Mononuclear cell (primary cell): Measurements from ENCODE around the gene TBX15. TPM values are rescaled to one million over a fixed set of nuclear protein-coding genes. Genes with fewer than 3 reads are reported as not detected.

Experiments used
- H3K27me3 ChIP-seq: 2 replicates; pipeline ENCODE4 v1.6.0; 2011; ENCODE audit warnings: low read length, control low read depth; ENCODE audit not compliant: insufficient read depth
- H3K4me1 ChIP-seq: 2 replicates; pipeline ENCODE4 v1.5.1; 2011; ENCODE audit warnings: mild to moderate bottlenecking, low read length, control low read depth; ENCODE audit not compliant: insufficient read depth
- H3K4me3 ChIP-seq: 2 replicates; pipeline ENCODE4 v1.5.1; 2011; ENCODE audit warnings: mild to moderate bottlenecking, low read length, moderate library complexity
- H3K9me3 ChIP-seq: 2 replicates; pipeline ENCODE4 v1.5.1; 2011; ENCODE audit warnings: low read depth, mild to moderate bottlenecking, control low read depth, low read length
- total RNA-seq: library from RNA; depleted of rRNA; stranded (reverse); fragments of >200 nt; gene quantifications from one replicate; pipeline ENCODE4 v1.2.3, GENCODE V29; 2012

Gene TBX15
- total RNA-seq, 1 donor: 0.21 TPM

GRCh38 chr1:118993700-118994026 lies 5.5 kb upstream of the TBX15 start:
- H3K4me3 ChIP-seq: no peak overlapping the region
- H3K4me1 ChIP-seq: no peaks in the 10 kb centered on the region
- H3K9me3 ChIP-seq: no peaks in the 10 kb centered on the region
- H3K27me3 ChIP-seq: peaks cover 97% of the 10 kb centered on the region

DNA sequence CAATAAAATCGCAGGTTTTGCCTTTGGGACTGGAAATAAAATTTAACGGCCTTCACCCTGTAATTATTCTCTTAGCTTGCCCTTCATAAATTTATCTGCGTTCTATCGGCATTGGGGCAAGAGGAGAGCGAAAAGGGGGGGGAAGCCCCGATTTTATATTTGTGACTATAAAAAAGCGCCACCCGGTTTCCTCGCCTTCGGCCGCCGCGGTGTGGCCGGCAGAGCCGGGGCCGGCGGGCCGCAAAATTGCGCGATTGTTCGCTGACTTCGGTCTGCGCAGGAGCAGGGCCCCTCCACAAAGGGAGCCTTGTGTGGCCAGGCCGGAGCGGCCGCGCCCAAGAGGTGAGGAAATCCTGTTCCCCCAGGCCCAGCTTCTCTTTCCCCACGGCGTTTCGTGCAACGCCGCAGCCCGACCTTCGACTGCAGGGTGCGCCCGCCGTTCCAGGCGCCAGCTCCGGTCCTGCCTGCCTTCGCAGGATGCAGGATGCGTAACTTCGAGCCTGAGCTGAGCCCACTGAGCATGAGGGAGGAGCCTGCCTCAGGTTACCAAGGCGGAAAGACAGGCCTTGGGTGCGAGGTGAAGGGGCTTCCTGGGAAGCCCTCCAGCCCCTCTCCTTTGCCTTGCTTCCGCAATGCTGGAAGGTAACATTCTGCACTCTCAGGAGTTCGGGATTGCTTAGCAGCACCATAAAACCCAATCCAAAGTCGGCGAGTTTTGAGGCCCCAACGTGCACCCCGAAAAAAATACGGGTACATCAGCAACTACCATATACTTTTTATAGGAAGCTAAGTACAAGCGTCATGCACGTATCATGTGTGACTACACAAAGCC lies 4.9 kb upstream of the TBX15 start:
- no peaks in the 10 kb centered on the region for H3K4me1 ChIP-seq
- no peaks in the 10 kb centered on the region for H3K9me3 ChIP-seq
- H3K4me3 ChIP-seq: no peak overlapping the region
- peaks cover 97% of the 10 kb centered on the region for H3K27me3 ChIP-seq

DNA sequence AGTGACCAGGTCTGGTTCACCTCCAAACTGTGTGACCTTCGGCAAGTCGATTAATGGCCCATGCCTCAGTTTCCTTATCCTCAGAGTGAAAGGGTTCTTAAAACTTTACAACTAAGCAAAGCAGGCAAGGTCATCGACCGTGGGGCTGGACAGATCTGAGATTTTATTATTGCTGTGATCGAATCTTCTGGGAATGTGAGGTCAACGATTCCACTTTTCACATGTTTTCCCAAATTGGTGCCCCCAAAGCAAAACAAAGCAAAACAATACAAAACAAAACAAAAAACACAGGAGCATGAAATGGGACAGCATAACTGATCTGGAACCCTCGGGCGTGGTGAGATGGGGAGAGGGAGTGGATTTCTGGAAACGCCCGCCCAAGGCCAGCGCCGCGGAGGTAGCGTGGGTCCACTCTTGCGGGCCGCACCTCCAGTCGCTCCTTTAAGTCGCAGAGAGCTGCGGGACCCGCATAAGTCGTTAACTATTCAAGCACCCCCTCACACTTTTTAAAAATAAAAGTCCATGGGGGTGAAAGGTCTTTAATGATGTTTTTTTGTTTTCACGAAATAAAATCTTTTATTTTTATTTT lies 4.2 kb upstream of the TBX15 start:
- Histone ChIP-seq H3K4me3 (no peak overlapping the region), H3K4me1 (peaks cover 4% of the 10 kb centered on the region), H3K9me3 (no peaks in the 10 kb centered on the region), H3K27me3 (peaks cover 98% of the 10 kb centered on the region)

DNA sequence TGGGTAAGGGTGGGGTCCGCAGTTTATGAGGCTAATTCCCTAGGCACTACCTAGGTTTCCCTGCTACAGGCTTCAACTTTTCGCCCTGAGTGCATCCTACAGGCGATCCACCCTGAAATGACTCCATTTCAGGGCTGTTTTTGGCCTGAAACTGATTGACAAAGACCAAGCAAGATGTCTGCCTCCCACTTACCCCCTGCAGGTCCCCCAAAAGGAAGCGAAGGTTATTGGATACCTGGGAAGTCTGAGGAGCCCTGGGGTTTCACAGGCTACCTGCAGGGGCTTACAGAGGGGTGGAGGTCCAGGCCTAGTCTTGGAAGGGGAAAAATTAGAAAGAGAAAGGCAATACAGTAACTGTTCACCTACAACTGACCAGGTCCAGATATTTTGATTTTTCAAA lies 3.3 kb upstream of the TBX15 start:
- no peak overlapping the region for H3K4me3 ChIP-seq
- H3K27me3 ChIP-seq: peaks cover 99% of the 10 kb centered on the region
- no peaks in the 10 kb centered on the region for H3K9me3 ChIP-seq
- peaks cover 9% of the 10 kb centered on the region for H3K4me1 ChIP-seq

DNA sequence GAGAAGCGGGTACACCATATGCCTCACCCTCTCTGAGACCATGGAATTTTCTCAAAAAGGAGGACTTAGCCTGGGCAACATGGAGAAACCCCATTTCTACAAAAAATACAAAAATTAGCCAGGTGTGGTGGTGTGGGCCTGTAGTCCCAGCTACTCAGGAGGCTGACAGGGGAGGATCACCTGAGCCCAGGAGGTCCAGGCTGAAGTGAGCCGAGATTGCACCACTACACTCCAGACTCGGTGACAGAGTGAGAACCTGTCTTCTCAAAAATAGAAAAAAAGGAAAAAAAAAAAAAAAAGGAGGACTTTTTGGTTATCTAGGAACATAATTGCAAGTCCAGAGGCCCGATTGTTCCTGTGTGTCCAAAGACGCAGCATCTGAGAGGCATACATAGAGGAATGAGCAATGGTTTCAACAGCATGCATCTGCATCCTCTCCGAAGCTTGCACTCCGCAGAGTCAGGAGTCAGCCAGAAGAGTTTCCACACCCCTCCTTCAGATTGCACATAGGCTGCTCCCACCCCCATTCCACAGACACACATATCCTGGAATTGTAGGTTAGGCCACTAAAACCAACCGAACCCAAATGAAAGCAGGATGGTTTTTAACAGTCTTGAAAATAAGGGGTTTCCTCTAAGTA lies 2.5 kb upstream of the TBX15 start:
- no peaks in the 10 kb centered on the region for H3K9me3 ChIP-seq
- peaks cover 9% of the 10 kb centered on the region for H3K4me1 ChIP-seq
- peaks cover 99% of the 10 kb centered on the region for H3K27me3 ChIP-seq
- no peak overlapping the region for H3K4me3 ChIP-seq

DNA sequence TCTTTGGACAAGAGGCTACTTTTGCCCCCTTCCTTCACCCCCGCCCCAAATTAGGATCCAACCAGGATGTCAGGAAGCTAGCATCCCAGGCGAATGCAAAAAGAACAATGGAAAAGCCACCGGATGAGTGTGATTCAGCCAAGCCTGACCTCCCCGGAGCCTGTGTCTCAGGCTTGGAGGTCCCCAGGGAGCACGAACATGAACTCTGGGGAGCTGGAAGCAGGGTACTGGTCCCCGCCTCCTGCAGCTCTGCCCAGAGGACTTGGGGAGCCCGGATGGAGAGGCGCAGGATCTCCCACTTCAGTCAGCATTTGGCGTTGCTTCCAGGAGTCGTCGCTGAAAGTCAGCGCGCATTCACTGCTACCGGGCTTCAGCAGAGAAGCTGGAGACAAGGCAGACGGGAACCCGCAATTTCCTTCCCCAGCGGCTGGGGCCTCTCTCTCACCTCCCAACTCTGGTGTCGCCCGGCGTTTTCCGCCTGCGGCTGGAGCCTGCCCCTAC lies 1.8 kb upstream of the TBX15 start:
- Histone ChIP-seq H3K4me1 (peaks cover 11% of the 10 kb centered on the region), H3K9me3 (no peaks in the 10 kb centered on the region), H3K27me3 (peaks cover 99% of the 10 kb centered on the region), H3K4me3 (no peak overlapping the region)

- peaks cover 18% of the 10 kb centered on the region for H3K4me1 ChIP-seq
- no peaks in the 10 kb centered on the region for H3K9me3 ChIP-seq
- H3K4me3 ChIP-seq: no peak overlapping the region
- H3K27me3 ChIP-seq: peaks cover 99% of the 10 kb centered on the region
Measured at GRCh38 chr1:118989006-118989815, 1.1 kb upstream of the TBX15 start.

DNA sequence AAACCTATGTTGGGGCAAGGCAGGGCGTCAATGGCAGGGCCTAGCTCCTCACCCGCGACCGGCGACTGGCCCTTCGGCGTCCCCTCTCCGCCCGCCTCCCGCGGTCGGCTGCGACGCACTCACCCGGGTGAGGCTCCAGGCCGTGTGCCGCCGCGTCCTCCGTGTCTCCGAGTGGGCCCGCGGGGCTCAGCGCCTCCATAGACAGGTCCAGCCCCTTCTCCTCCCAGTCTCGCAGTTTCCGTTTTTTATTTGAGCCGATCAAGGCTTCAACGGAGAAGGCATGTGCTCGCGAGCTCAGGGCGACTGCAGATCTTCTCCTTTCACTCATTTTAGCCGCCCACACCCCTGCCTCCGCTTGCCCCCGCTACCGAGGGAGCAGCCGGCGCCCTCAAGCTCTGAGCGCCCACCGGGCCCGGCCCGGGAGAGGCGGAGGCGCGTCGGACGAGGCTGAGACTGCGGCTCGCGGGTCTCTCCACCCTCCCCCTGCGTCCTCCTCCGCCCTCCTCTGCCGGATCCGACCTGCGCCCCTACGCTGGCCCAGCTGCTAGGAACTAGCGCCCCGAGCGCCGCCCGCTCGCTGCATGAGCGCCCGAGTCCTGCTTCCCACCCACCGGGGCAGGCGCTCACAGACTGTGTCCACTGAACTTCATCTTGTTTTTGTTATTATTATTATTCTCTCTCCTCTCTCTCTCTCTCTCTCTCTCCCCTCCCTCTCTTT lies 516 bp downstream of the TBX15 start:
- no peaks in the 10 kb centered on the region for H3K9me3 ChIP-seq
- H3K4me1 ChIP-seq: peaks cover 20% of the 10 kb centered on the region
- H3K4me3 ChIP-seq: no peak overlapping the region
- peaks cover 100% of the 10 kb centered on the region for H3K27me3 ChIP-seq

- Histone ChIP-seq H3K4me3 (no peak overlapping the region), H3K9me3 (no peaks in the 10 kb centered on the region), H3K27me3 (peaks cover 100% of the 10 kb centered on the region), H3K4me1 (peaks cover 20% of the 10 kb centered on the region)
Measured at GRCh38 chr1:118986555-118987467, 1.3 kb downstream of the TBX15 start.

DNA sequence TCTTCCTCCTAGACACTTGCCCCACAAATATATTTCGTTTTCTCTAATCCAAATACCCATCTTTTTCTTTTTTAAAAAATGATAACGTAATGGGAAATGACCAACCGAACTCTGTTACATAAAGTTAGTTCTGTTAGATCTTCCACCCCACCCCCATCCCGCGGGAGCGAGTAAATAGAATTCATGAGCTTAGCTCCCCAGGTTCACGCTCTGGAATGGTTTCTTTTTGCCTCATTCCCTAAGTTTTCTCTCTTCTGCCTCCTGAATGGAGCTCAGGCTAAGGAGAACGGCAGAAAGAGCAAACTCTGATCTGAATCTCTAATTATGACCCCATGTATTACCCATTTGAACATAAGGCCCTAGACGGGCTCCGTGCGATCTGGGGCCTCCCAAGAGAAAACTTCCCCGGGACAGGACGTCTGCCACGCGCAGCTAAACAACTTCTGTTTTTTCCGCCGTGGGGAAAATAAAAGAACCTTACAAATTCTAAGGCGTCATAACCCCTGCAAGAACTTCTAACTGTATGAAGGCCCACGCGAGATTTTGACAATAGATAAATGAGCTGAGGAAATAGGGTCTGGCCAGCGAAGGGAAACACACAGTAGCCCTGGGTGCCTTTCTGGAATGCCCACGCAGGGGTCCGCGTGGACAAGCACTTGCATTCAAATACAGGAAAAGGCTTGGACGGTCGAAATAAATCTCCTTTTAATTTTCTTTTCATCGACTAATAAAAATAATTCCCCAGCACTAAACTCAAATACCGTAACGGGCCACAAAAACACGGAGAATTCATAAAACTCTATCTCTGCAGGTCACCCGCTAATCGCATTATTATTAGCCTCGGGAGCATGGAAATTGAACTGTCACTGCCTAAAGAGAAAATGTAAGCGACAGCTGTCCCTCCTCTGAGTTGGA lies 2.2 kb downstream of the TBX15 start:
- Histone ChIP-seq H3K4me1 (peaks cover 20% of the 10 kb centered on the region), H3K27me3 (peaks cover 100% of the 10 kb centered on the region), H3K9me3 (no peaks in the 10 kb centered on the region), H3K4me3 (no peak overlapping the region)

DNA sequence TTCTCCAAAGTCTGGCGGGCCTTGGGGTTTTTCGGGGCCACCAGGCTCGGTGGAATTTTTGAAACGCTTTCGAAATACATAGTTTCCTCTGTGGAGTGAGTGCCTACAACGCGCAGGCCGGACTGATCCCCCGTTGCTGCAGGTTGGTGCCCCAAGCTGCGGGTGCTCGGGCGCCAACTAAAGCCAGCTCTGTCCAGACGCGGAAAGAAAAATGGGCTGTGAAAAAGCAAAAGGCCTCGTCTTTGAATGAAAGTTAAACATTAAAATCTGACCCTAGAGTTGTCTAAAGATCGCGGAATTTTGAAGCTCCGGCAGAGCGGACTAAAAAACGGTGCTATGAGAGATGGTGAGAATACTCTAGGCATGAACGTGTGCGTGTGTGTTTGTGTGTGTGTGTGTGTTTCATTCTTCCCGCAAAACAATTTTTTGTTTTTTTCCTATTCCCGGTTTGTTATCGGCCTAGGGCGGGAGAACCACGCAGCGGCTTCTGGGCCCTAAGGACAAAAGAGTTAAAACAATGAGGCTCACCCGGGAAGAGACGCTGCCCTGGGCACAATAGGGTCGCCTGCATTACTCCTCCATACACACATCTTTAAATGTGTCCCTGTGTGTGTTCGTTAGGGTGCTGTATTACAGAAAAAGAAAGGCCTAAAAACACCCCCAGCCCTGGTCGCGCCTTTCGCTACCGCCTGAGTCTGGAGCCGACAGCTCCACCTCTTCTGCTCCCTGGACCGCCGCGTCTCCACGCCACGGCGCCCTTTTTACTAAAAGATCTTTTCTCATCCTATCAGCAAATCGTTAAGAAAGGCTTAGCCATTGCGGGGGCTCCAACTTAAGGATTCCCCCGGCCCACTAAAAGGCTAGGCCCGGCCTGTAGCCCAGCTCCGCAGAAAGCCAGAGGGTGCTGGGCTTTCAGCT lies 3.2 kb downstream of the TBX15 start:
- peaks cover 20% of the 10 kb centered on the region for H3K4me1 ChIP-seq
- H3K4me3 ChIP-seq: no peak overlapping the region
- no peaks in the 10 kb centered on the region for H3K9me3 ChIP-seq
- H3K27me3 ChIP-seq: peaks cover 100% of the 10 kb centered on the region

DNA sequence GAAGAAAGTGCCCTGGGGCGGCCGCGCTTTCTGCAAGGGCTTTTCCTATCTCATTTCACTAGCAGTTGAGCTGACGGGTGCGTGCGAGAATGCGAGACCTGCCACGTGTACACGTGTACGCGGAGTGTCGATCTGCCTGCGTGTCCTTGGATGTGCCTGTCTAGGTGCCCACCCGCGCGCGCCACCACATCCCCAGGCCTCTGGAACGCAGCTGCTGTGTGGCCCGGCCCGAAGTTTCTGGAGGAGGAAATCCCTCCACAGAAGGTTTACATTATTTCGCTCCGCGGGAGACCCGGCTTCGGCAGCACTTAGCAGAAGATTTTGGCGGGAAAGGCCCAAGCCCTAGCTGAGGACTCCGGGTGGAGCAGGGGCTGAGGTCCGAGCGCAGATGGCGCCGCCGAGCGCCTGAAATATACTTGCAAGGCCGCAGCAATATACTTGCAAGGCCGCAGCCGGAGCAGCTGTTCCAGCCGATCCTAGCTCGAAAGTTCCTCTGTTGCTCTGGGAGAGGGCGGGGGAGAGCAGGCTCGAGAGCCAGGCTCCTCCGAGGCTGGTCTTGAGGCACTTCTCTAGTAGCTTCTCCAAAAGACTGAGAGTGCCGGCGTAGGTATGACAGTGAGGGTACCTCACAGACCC lies 3.9 kb downstream of the TBX15 start:
- H3K27me3 ChIP-seq: peaks cover 100% of the 10 kb centered on the region
- H3K4me1 ChIP-seq: peaks cover 25% of the 10 kb centered on the region
- no peaks in the 10 kb centered on the region for H3K9me3 ChIP-seq
- no peak overlapping the region for H3K4me3 ChIP-seq
